Right lobe of liver (tissue), 4 donors: ENCODE results near the gene COL18A1.

ENCODE experiments used
- CTCF ChIP-seq, 4 donors: fragments of 200-600 bp in 3 of 4; fragments of 450-650 bp in 1 of 4; IDR thresholded peaks; one replicate each; pipeline versions ENCODE4 v1.5.1 to v1.8.0; 2016 to 2022; ENCODE audit warnings: antibody characterized with exemption in 4 of 4, mild to moderate bottlenecking in 2 of 4
- POLR2A ChIP-seq: fragments of 450-650 bp; IDR thresholded peaks from one replicate; pipeline ENCODE4 v1.6.1; 2017; ENCODE audit warnings: antibody characterized with exemption, mild to moderate bottlenecking
- donor health status: DM: no; HTN: no; CAD: no.
- donor health status: DM: no; HTN: no; CAD: no.
- donor health status: DM: no; HTN: yes; CAD: no.

DNA sequence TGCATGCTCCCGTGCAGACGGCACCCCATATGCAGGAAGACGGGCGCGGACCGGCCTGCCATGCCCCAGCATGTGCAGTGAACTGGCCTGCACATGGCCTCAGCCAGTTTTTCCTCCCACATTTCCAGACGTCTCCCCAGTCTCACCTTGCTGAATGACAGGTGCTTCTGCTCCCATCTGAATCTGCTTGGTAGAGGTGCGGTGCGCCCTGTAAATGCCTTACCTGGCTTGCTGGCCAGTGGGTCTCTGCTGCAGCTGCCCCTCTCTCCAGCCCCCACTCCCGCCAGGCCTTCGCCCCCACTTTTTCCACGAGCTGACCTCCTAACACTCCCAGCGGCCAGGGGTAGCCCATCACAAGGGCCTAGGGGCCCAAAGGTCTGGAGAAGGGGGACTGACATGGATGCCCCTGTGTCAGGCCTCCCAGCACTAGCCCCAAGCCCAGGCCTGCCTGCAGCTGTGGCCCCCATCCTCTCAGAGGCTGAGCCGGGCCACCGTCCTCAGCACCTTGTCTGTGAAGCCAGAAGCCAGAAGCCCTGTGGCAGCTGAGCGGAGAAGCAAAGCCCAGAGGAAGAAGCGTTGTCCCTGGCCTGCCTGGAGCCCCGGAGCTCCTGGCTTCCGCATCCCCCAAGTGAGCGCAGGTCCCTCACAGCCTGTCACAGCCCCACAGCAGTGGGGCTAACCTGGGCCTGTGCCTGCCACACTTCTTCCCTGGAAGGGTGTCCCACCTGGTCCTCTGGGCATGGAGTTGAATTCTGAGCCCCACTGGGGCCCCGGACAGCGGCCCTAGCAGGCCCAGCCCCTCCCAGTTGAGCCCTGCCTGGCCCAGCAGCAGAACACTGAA, 140.9 kb downstream of the COL18A1 start:
- TF ChIP-seq CTCF (IDR thresholded peaks at IDR 0.05) = no peak
- TF ChIP-seq POLR2A = no peak
